Measurements from ENCODE around the gene CALM1.

- TF ChIP-seq CTCF (conservative IDR thresholded peaks at IDR 0.05; ENCODE audit: low read depth, low read length) (no peak), EZH2 (IDR thresholded peaks at IDR 0.05; ENCODE audit: borderline replicate concordance, low read depth, low read length, poor library complexity, severe bottlenecking) (no peak)
Measured at GRCh38 chr14:90358359-90358758, 38.5 kb upstream of the CALM1 start.

All from A673 (cell line).